Effector memory CD4-positive, alpha-beta T cell (primary cell): Measurements from ENCODE around the gene PDE4D.
"Not testable (repeated sequence)": the region's sequence is repeated elsewhere in the genome, so short reads cannot be mapped to it uniquely, and the experiment has no call there.

Experiments used
- DNase-seq, 3 donors: peaks; one replicate each; pipeline ENCODE4 v3.0.0-alpha.2; 2020
- H3K27ac ChIP-seq: 2 replicates; pipeline ENCODE4 v1.7.0; 2013; ENCODE audit warnings: mild to moderate bottlenecking, low read length, moderate library complexity; ENCODE audit not compliant: insufficient read depth, poor library complexity, severe bottlenecking
- H3K27me3 ChIP-seq: replicated peaks from 2 replicates; pipeline ENCODE4 v1.7.0; 2013; ENCODE audit warnings: mild to moderate bottlenecking, low read length; ENCODE audit not compliant: insufficient read depth, control insufficient read depth, poor library complexity, severe bottlenecking
- H3K36me3 ChIP-seq: 2 replicates; pipeline ENCODE4 v1.7.0; 2013; ENCODE audit warnings: mild to moderate bottlenecking, low read length, moderate library complexity; ENCODE audit not compliant: control insufficient read depth, insufficient read depth
- H3K4me1 ChIP-seq: 2 replicates; pipeline ENCODE4 v1.7.0; 2013; ENCODE audit warnings: low read length, mild to moderate bottlenecking; ENCODE audit not compliant: control insufficient read depth, insufficient read depth, poor library complexity, severe bottlenecking
- H3K4me3 ChIP-seq: 2 replicates; pipeline ENCODE4 v1.7.0; 2013; ENCODE audit warnings: low read length, low read depth, mild to moderate bottlenecking; ENCODE audit not compliant: insufficient read depth, poor library complexity, severe bottlenecking
- H3K9me3 ChIP-seq: 2 replicates; pipeline ENCODE4 v1.7.0; 2013; ENCODE audit warnings: mild to moderate bottlenecking, low read length, moderate library complexity; ENCODE audit not compliant: control insufficient read depth

The PDE4D gene

GRCh38 chr5:59756373-59757035, 137.0 kb downstream of the PDE4D start:
- no peaks in the 10 kb centered on the region for H3K4me1 ChIP-seq
- no peak overlapping the region for H3K4me3 ChIP-seq
- no peaks in the 10 kb centered on the region for H3K27me3 ChIP-seq
- no peaks in the 10 kb centered on the region for H3K36me3 ChIP-seq
- H3K9me3 ChIP-seq, result no peaks in the 10 kb centered on the region
- DNase-seq, result no peak
- H3K27ac ChIP-seq, result no peak overlapping the region

DNA sequence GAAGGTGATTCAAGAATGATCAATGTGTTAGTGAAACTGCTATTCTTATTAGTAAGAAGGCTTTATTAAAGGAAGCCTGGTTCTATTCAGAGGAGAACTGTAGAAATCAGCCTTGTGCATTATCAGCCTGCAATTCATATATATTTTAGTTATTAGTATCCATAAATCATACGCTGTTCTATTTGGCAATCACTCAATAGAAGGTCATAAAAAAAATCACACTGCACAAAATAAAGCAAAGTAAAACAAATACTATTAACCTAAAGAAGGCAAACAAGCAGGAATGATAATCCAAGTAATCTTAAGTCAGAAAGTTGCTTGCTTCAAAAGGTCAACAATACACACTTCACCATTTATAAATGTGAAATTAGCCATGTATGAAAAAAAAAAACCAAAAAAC, 138.1 kb downstream of the PDE4D start:
- H3K4me3 ChIP-seq, result no peak overlapping the region
- no peak for DNase-seq
- H3K4me1 ChIP-seq, result no peaks in the 10 kb centered on the region
- H3K27me3 ChIP-seq, result no peaks in the 10 kb centered on the region
- no peaks in the 10 kb centered on the region for H3K36me3 ChIP-seq
- no peaks in the 10 kb centered on the region for H3K9me3 ChIP-seq
- no peak overlapping the region for H3K27ac ChIP-seq

- H3K4me1 ChIP-seq, result no peaks in the 10 kb centered on the region
- no peaks in the 10 kb centered on the region for H3K36me3 ChIP-seq
These were observed 139.9 kb downstream of the PDE4D start for GRCh38 chr5:59753599-59753998.

GRCh38 chr5:59749782-59750520, 143.6 kb downstream of the PDE4D start:
- no peaks in the 10 kb centered on the region for H3K9me3 ChIP-seq
- no peak overlapping the region for H3K4me3 ChIP-seq
- no peaks in the 10 kb centered on the region for H3K36me3 ChIP-seq
- no peaks in the 10 kb centered on the region for H3K4me1 ChIP-seq
- H3K27me3 ChIP-seq, result no peaks in the 10 kb centered on the region
- DNase-seq, result no peak
- no peak overlapping the region for H3K27ac ChIP-seq

More at GRCh38 chr5:59753599-59753998, 139.9 kb downstream of the PDE4D start:
- DNase-seq, result no peak
- no peak overlapping the region for H3K27ac ChIP-seq
- H3K4me3 ChIP-seq, result no peak overlapping the region
- H3K27me3 ChIP-seq, result no peaks in the 10 kb centered on the region
- no peaks in the 10 kb centered on the region for H3K9me3 ChIP-seq

DNA sequence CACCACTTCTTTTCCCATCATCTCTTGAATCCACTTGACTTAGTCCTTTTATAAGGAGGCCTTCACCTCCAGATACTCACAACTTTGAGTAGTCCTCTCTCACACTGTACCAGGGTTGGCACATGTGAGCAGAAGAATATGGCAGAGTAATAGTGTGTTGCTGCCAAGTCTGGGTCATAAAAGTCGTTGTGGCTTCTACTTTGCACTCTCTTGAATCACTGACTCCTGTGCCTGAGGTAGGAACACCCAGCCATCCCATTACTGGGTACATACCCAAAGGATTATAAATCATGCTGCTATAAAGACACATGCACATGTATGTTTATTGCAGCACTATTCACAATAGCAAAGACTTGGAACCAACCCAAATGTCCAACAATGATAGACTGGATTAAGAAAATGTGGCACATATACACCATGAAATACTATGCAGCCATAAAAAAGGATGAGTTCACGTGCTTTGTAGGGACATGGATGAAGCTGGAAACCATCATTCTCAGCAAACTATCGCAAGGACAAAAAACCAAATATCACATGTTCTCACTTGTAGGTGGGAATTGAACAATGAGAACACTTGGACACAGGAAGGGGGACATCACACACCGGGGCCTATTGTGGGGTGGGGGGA, 145.4 kb downstream of the PDE4D start:
- not testable (repeated sequence) for H3K27me3 ChIP-seq, DNase-seq, H3K36me3 ChIP-seq, H3K4me1 ChIP-seq, H3K4me3 ChIP-seq, H3K9me3 ChIP-seq, H3K27ac ChIP-seq

DNA sequence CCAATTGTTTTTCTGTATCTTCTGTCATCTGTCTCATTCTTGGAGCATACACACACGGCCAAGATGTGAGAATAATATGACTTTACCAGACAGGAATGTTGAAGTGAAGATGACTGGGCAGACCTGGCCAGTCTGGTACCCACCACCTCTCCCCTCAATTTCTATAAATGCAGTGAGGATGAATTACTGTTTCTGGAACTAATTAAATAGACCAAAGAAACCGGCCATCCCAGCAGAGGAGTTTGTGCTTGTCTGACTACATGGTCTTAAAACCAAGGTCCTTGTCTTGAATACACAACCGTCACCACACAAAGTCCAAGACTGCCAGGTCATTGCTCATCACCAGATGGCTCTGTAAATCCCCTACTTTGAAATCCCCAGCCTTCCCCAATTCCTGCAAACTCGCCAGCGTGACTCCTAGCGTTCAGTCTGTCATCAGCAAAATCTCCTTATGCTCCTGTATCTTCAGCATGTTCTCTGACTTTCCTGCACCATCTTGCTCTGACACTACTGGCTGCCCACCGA, 147.2 kb downstream of the PDE4D start:
- no peak overlapping the region for H3K27ac ChIP-seq

GRCh38 chr5:59745415-59745863, 148.1 kb downstream of the PDE4D start:
- H3K27me3 ChIP-seq, result no peaks in the 10 kb centered on the region
- H3K4me1 ChIP-seq, result no peaks in the 10 kb centered on the region
- no peak overlapping the region for H3K27ac ChIP-seq
- no peaks in the 10 kb centered on the region for H3K9me3 ChIP-seq
- no peak for DNase-seq
- H3K4me3 ChIP-seq, result no peak overlapping the region
- H3K36me3 ChIP-seq, result no peaks in the 10 kb centered on the region

More for the DNA sequence above, 147.2 kb downstream of the PDE4D start:
- H3K9me3 ChIP-seq, result no peaks in the 10 kb centered on the region
- H3K4me1 ChIP-seq, result no peaks in the 10 kb centered on the region
- H3K36me3 ChIP-seq, result no peaks in the 10 kb centered on the region
- H3K4me3 ChIP-seq, result no peak overlapping the region
- DNase-seq, result no peak
- H3K27me3 ChIP-seq, result no peaks in the 10 kb centered on the region

DNA sequence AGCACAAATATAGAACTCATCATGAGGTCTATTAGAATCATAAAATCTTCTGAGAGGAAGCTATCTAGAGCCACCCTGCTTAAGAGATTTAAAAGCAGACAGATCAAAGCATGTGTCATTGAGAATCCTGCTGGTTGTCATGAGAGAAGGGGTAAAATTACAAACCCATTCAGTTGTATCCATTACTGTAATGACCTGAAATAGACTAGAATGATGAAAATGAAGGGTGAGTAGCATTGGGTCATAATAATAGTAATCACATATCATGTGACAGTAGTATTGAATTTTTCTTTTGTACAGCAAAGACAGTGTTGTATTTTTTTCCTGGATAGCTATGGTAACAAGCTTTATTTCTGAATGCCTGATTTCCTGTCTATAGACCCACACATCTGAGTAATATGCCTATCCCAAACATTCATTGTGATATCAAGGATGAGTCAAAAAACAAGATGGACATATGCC, 149.0 kb downstream of the PDE4D start:
- Histone ChIP-seq H3K27ac (no peak overlapping the region), H3K4me3 (no peak overlapping the region), H3K27me3 (no peaks in the 10 kb centered on the region), H3K9me3 (no peaks in the 10 kb centered on the region), H3K36me3 (no peaks in the 10 kb centered on the region), H3K4me1 (no peaks in the 10 kb centered on the region)
- no peak for DNase-seq

- no peaks in the 10 kb centered on the region for H3K36me3 ChIP-seq
- no peak overlapping the region for H3K27ac ChIP-seq
- H3K4me1 ChIP-seq, result no peaks in the 10 kb centered on the region
- H3K27me3 ChIP-seq, result no peaks in the 10 kb centered on the region
- DNase-seq, result no peak
- H3K4me3 ChIP-seq, result no peak overlapping the region
- H3K9me3 ChIP-seq, result no peaks in the 10 kb centered on the region
These were observed 151.9 kb downstream of the PDE4D start for GRCh38 chr5:59741599-59741998.

GRCh38 chr5:59738024-59738423, 155.5 kb downstream of the PDE4D start:
- Histone ChIP-seq H3K27me3 (no peaks in the 10 kb centered on the region), H3K4me3 (no peak overlapping the region), H3K27ac (no peak overlapping the region), H3K4me1 (no peaks in the 10 kb centered on the region), H3K9me3 (no peaks in the 10 kb centered on the region), H3K36me3 (no peaks in the 10 kb centered on the region)
- no peak for DNase-seq
